K562 (cell line): ENCODE measurements around the gene SRRT. TPM values are rescaled to one million over a fixed set of nuclear protein-coding genes. Genes with fewer than 3 reads are reported as not detected.

Experiments
- BHLHE40 ChIP-seq: IDR thresholded peaks from 2 replicates; pipeline ENCODE4 v1.6.1; 2011; ENCODE audit warnings: low read length, improper control_type of control experiment
- CBX2 ChIP-seq: fragments of 200-600 bp; sonication (generic); IDR thresholded peaks from one replicate; pipeline ENCODE4 v1.6.1; 2012; ENCODE audit warnings: mild to moderate bottlenecking, low read length, inconsistent platforms; ENCODE audit not compliant: insufficient read depth, poor library complexity, severe bottlenecking
- HEY1 ChIP-seq: fragments of 250-450 bp; sonication (Bioruptor Pico); IDR thresholded peaks from 2 replicates; pipeline ENCODE4 v1.5.0; 2020; ENCODE audit warnings: mild to moderate bottlenecking, moderate library complexity, borderline replicate concordance
- NR2F6 ChIP-seq: fragments of 450-650 bp; formaldehyde crosslinking; IDR thresholded peaks from 2 replicates; pipeline ENCODE4 v1.4.0; 2020; ENCODE audit warnings: mild to moderate bottlenecking
- POLR2AphosphoS5 ChIP-seq: IDR thresholded peaks from 2 replicates; pipeline ENCODE4 v1.6.1; 2011; ENCODE audit warnings: mild to moderate bottlenecking, low read depth, low read length, moderate library complexity; ENCODE audit not compliant: control insufficient read depth, insufficient read depth
- PTTG1 ChIP-seq: fragments of 450-650 bp; IDR thresholded peaks from 2 replicates; pipeline ENCODE4 v1.6.1; 2016; ENCODE audit warnings: low read depth, mild to moderate bottlenecking, missing genetic modification characterization, missing compliant biosample characterization
- PYGO2 ChIP-seq: fragments of 450-650 bp; IDR thresholded peaks from 2 replicates; pipeline ENCODE4 v1.6.1; 2016; ENCODE audit warnings: mild to moderate bottlenecking, missing genetic modification characterization, moderate library complexity, missing compliant biosample characterization
- RFX1 ChIP-seq: fragments of 450-650 bp; IDR thresholded peaks from 2 replicates; pipeline ENCODE4 v1.6.1; 2016; ENCODE audit warnings: mild to moderate bottlenecking, moderate library complexity
- SPI1 ChIP-seq: IDR thresholded peaks from 2 replicates; pipeline ENCODE4 v1.6.1; 2011; ENCODE audit warnings: low read depth, low read length, control low read depth, borderline replicate concordance
- SRSF7 ChIP-seq: fragments of 200-400 bp; formaldehyde crosslinking; optimal IDR thresholded peaks from 2 replicates; pipeline ENCODE3; 2017; ENCODE audit warnings: mild to moderate bottlenecking, low read depth, low read length
- THRAP3 ChIP-seq: fragments of 450-650 bp; IDR thresholded peaks from 2 replicates; pipeline ENCODE4 v1.6.1; 2016; ENCODE audit warnings: mild to moderate bottlenecking, inconsistent platforms, borderline replicate concordance
- ZNF143 ChIP-seq: sonication (generic); formaldehyde crosslinking; IDR thresholded peaks from 2 replicates; pipeline ENCODE4 v1.9.0; 2022; ENCODE audit warnings: mild to moderate bottlenecking, missing genetic modification reagents
- polyA plus RNA-seq, 8 experiments: library from polyadenylated mRNA; depleted of rRNA in 4 of 8; stranded (reverse) in 5 of 8; unstranded in 3 of 8; fragments of >200 nt; fragmentation: Nextera tagmentation in 2 of 8; fragmentation: Illumina TruSeq in 1 of 8; extraction: Ambion mirVana in 2 of 8; extraction: Trizol in 1 of 8; gene quantifications; 2 replicates each; pipeline versions ENCODE4 v1.2.1 to v1.2.3, GENCODE V29; 2011 to 2014; ENCODE audit warnings: inconsistent platforms in 1 of 8, missing spikeins in 1 of 8
- total RNA-seq, 7 experiments: library from RNA; depleted of rRNA in 6 of 7; stranded (reverse); fragments of >200 nt in 6 of 7; fragmentation: Illumina TruSeq in 2 of 7; extraction: Trizol in 2 of 7; gene quantifications; 2 replicates each; pipeline versions ENCODE4 v1.2.1 to v1.2.3, GENCODE V29; 2011 to 2021; ENCODE audit warnings: low replicate concordance in 1 of 7
- TF ChIP-seq, protein P1 (sequence below): fragments of 250-450 bp; sonication (Bioruptor Pico); IDR thresholded peaks from 2 replicates; pipeline ENCODE4 v1.8.0; 2021; ENCODE audit warnings: mild to moderate bottlenecking, moderate library complexity
- TF ChIP-seq, protein P2 (sequence below): sonication (generic); formaldehyde crosslinking; IDR thresholded peaks from 2 replicates; pipeline ENCODE4 v1.8.0; 2022; ENCODE audit warnings: mild to moderate bottlenecking, low read depth, missing genetic modification reagents
- TF ChIP-seq, protein P3 (sequence below): fragments of 250-450 bp; sonication (Bioruptor Pico); IDR thresholded peaks from 2 replicates; pipeline ENCODE4 v1.4.0; 2020
- TF ChIP-seq, protein P4 (sequence below): IDR thresholded peaks from 2 replicates; pipeline ENCODE4 v1.6.1; 2014; ENCODE audit warnings: antibody characterized with exemption

Gene SRRT
- total and polyA plus RNA-seq, 9 of the 15 experiments (the other 6 are each of a cell fraction or from before 2014, with no cell fraction given): 10.3 to 263 (median 84.4) TPM

DNA sequence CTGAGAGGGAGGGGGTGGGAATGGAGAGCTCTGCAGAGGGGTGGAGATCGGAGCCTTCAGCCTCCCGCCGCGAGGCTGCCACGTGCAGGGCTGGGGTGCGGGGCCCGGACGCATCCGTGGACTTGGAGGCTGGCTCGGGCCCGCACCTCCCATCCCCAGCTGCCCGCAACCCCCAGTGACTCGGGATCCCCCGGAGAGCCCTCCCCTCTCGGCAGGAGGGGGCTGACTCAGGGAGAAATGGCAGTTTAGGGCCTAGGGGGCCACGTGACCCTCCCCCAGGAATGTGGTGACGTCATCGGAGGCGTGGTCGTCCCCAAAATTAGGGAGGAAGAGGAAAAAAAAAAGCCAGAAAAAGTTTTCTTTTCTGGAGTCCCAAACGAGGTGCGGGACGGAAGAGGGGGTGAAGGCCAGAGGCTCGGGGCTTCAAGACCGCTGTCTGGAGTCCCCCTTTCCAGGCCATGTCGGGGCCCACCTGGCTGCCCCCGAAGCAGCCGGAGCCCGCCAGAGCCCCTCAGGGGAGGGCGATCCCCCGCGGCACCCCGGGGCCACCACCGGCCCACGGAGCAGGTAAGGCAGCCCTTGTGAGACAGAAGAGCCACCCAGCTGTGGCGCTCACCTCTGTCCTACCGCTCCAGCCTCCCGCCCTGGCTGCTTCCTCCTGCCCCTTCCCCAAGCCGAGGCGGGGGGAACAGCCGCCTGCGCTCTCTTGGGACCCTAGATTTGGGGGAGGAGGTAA lies 7.7 kb upstream of the SRRT start, which contains the start of gene TRIP6 (continued):
- TF ChIP-seq THRAP3: no peak
- TF ChIP-seq, protein P1, sequence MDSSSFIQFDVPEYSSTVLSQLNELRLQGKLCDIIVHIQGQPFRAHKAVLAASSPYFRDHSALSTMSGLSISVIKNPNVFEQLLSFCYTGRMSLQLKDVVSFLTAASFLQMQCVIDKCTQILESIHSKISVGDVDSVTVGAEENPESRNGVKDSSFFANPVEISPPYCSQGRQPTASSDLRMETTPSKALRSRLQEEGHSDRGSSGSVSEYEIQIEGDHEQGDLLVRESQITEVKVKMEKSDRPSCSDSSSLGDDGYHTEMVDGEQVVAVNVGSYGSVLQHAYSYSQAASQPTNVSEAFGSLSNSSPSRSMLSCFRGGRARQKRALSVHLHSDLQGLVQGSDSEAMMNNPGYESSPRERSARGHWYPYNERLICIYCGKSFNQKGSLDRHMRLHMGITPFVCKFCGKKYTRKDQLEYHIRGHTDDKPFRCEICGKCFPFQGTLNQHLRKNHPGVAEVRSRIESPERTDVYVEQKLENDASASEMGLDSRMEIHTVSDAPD (CRISPR knock-in tag): no peak
- TF ChIP-seq, protein P2, sequence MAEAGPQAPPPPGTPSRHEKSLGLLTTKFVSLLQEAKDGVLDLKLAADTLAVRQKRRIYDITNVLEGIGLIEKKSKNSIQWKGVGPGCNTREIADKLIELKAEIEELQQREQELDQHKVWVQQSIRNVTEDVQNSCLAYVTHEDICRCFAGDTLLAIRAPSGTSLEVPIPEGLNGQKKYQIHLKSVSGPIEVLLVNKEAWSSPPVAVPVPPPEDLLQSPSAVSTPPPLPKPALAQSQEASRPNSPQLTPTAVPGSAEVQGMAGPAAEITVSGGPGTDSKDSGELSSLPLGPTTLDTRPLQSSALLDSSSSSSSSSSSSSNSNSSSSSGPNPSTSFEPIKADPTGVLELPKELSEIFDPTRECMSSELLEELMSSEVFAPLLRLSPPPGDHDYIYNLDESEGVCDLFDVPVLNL (CRISPR knock-in tag): no peak
- no peak for TF ChIP-seq PTTG1 (tag)
- TF ChIP-seq SRSF7: no peak
- TF ChIP-seq, protein P3, sequence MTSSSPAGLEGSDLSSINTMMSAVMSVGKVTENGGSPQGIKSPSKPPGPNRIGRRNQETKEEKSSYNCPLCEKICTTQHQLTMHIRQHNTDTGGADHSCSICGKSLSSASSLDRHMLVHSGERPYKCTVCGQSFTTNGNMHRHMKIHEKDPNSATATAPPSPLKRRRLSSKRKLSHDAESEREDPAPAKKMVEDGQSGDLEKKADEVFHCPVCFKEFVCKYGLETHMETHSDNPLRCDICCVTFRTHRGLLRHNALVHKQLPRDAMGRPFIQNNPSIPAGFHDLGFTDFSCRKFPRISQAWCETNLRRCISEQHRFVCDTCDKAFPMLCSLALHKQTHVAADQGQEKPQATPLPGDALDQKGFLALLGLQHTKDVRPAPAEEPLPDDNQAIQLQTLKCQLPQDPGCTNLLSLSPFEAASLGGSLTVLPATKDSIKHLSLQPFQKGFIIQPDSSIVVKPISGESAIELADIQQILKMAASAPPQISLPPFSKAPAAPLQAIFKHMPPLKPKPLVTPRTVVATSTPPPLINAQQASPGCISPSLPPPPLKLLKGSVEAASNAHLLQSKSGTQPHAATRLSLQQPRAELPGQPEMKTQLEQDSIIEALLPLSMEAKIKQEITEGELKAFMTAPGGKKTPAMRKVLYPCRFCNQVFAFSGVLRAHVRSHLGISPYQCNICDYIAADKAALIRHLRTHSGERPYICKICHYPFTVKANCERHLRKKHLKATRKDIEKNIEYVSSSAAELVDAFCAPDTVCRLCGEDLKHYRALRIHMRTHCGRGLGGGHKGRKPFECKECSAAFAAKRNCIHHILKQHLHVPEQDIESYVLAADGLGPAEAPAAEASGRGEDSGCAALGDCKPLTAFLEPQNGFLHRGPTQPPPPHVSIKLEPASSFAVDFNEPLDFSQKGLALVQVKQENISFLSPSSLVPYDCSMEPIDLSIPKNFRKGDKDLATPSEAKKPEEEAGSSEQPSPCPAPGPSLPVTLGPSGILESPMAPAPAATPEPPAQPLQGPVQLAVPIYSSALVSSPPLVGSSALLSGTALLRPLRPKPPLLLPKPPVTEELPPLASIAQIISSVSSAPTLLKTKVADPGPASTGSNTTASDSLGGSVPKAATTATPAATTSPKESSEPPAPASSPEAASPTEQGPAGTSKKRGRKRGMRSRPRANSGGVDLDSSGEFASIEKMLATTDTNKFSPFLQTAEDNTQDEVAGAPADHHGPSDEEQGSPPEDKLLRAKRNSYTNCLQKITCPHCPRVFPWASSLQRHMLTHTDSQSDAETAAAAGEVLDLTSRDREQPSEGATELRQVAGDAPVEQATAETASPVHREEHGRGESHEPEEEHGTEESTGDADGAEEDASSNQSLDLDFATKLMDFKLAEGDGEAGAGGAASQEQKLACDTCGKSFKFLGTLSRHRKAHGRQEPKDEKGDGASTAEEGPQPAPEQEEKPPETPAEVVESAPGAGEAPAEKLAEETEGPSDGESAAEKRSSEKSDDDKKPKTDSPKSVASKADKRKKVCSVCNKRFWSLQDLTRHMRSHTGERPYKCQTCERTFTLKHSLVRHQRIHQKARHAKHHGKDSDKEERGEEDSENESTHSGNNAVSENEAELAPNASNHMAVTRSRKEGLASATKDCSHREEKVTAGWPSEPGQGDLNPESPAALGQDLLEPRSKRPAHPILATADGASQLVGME (CRISPR knock-in tag): 0 out of 2 replicates have a peak, but pooled peaks have one; percentile 32
- no peak for TF ChIP-seq NR2F6
- TF ChIP-seq, protein P4, sequence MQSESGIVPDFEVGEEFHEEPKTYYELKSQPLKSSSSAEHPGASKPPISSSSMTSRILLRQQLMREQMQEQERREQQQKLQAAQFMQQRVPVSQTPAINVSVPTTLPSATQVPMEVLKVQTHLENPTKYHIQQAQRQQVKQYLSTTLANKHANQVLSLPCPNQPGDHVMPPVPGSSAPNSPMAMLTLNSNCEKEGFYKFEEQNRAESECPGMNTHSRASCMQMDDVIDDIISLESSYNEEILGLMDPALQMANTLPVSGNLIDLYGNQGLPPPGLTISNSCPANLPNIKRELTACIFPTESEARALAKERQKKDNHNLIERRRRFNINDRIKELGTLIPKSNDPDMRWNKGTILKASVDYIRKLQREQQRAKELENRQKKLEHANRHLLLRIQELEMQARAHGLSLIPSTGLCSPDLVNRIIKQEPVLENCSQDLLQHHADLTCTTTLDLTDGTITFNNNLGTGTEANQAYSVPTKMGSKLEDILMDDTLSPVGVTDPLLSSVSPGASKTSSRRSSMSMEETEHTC: peak; percentile 97
- TF ChIP-seq BHLHE40: peak; percentile 88; the same call in 1 of the 2 replicates
- no peak for TF ChIP-seq CBX2
- no peak; the same call in none of the 2 replicates for TF ChIP-seq POLR2AphosphoS5
- TF ChIP-seq SPI1: peak; percentile 58; the same call in 1 of the 2 replicates
- TF ChIP-seq HEY1 (CRISPR knock-in tag): no peak
- no peak for TF ChIP-seq ZNF143
- no peak for TF ChIP-seq PYGO2
- TF ChIP-seq RFX1: no peak
